H9 (cell line): ENCODE measurements around the gene GPLD1. TPM values are rescaled to one million over a fixed set of nuclear protein-coding genes. Genes with fewer than 3 reads are reported as not detected.

Source experiments
- DNase-seq: peaks from one replicate; pipeline ENCODE4 v3.0.0-alpha.2; 2017
- H2AFZ ChIP-seq: one replicate; pipeline ENCODE4 v1.6.1; 2013; ENCODE audit warnings: mild to moderate bottlenecking, low read length, control low read depth, moderate library complexity
- H2AK5ac ChIP-seq: 2 replicates; pipeline ENCODE4 v1.6.1; 2013; ENCODE audit warnings: low read length, control low read depth, mixed read lengths; ENCODE audit not compliant: insufficient read length
- H2BK120ac ChIP-seq: one replicate; pipeline ENCODE4 v1.6.1; 2013; ENCODE audit warnings: low read depth, mild to moderate bottlenecking, low read length, control low read depth, inconsistent platforms; ENCODE audit not compliant: poor library complexity, severe bottlenecking
- H2BK12ac ChIP-seq: 2 replicates; pipeline ENCODE4 v1.6.1; 2013; ENCODE audit warnings: low read length, control low read depth, mixed read lengths, low read depth; ENCODE audit not compliant: insufficient read length
- H2BK15ac ChIP-seq: 2 replicates; pipeline ENCODE4 v1.6.1; 2013; ENCODE audit warnings: low read depth, low read length, control low read depth
- H2BK20ac ChIP-seq: one replicate; pipeline ENCODE4 v1.6.1; 2013; ENCODE audit warnings: low read depth, mild to moderate bottlenecking, low read length, control low read depth, inconsistent platforms; ENCODE audit not compliant: poor library complexity, severe bottlenecking
- H2BK5ac ChIP-seq: 2 replicates; pipeline ENCODE4 v1.6.1; 2013; ENCODE audit warnings: low read length, control low read depth, mixed read lengths; ENCODE audit not compliant: insufficient read length
- H3K14ac ChIP-seq: 2 replicates; pipeline ENCODE4 v1.6.1; 2013; ENCODE audit warnings: low read length, control low read depth; ENCODE audit not compliant: insufficient read depth
- H3K18ac ChIP-seq: 2 replicates; pipeline ENCODE4 v1.6.1; 2013; ENCODE audit warnings: low read depth, mild to moderate bottlenecking, mixed read lengths, low read length, control low read depth; ENCODE audit not compliant: insufficient read length
- H3K23ac ChIP-seq: 2 replicates; pipeline ENCODE4 v1.6.1; 2013; ENCODE audit warnings: low read length, control low read depth, mixed read lengths, low read depth; ENCODE audit not compliant: insufficient read length
- H3K23me2 ChIP-seq: 2 replicates; pipeline ENCODE4 v1.6.1; 2013; ENCODE audit warnings: low read depth, mild to moderate bottlenecking, mixed read lengths, low read length, control low read depth; ENCODE audit not compliant: insufficient read length, poor library complexity, severe bottlenecking
- H3K27ac ChIP-seq: 2 replicates; pipeline ENCODE4 v1.5.1; 2013; ENCODE audit warnings: low read length, control low read depth, mixed read lengths, low read depth; ENCODE audit not compliant: insufficient read length
- H3K27me3 ChIP-seq: 2 replicates; pipeline ENCODE4 v1.6.1; 2013; ENCODE audit warnings: low read length, control low read depth, inconsistent platforms; ENCODE audit not compliant: insufficient read depth
- H3K4ac ChIP-seq: 2 replicates; pipeline ENCODE4 v1.6.1; 2013; ENCODE audit warnings: low read depth, mild to moderate bottlenecking, control low read depth, inconsistent platforms, low read length, moderate library complexity
- H3K4me1 ChIP-seq: 2 replicates; pipeline ENCODE4 v1.6.1; 2013; ENCODE audit warnings: low read length, control low read depth, inconsistent platforms; ENCODE audit not compliant: insufficient read depth
- H3K4me2 ChIP-seq: 2 replicates; pipeline ENCODE4 v1.6.1; 2013; ENCODE audit warnings: low read length, control low read depth, mixed read lengths; ENCODE audit not compliant: insufficient read length, insufficient read depth
- H3K56ac ChIP-seq: 2 replicates; pipeline ENCODE4 v1.6.1; 2013; ENCODE audit warnings: low read depth, mild to moderate bottlenecking, mixed read lengths, low read length, control low read depth; ENCODE audit not compliant: insufficient read length
- H3K79me1 ChIP-seq: 2 replicates; pipeline ENCODE4 v1.6.1; 2013; ENCODE audit warnings: low read depth, mild to moderate bottlenecking, moderate library complexity, low read length, control low read depth, inconsistent platforms; ENCODE audit not compliant: insufficient read depth, poor library complexity, severe bottlenecking
- H3K79me2 ChIP-seq: 2 replicates; pipeline ENCODE4 v1.6.1; 2013; ENCODE audit warnings: low read length, control low read depth, inconsistent platforms; ENCODE audit not compliant: insufficient read depth
- H3K9ac ChIP-seq: 2 replicates; pipeline ENCODE4 v1.6.1; 2013; ENCODE audit warnings: low read length, control low read depth, mixed read lengths; ENCODE audit not compliant: insufficient read length; ENCODE audit errors: extremely low read depth
- H3K9me3 ChIP-seq: one replicate; pipeline ENCODE4 v1.6.1; 2013; ENCODE audit warnings: low read depth, low read length, inconsistent platforms; ENCODE audit not compliant: control insufficient read depth
- H3T11ph ChIP-seq: one replicate; pipeline ENCODE4 v1.6.1; 2013; ENCODE audit warnings: mild to moderate bottlenecking, low read length, control low read depth, inconsistent platforms
- H4K20me1 ChIP-seq: one replicate; pipeline ENCODE4 v1.6.1; 2013; ENCODE audit not compliant: control insufficient read depth, insufficient read length, insufficient read depth
- H4K5ac ChIP-seq: 2 replicates; pipeline ENCODE4 v1.6.1; 2013; ENCODE audit warnings: low read depth, mild to moderate bottlenecking, mixed read lengths, low read length, control low read depth; ENCODE audit not compliant: insufficient read length
- H4K8ac ChIP-seq: replicated peaks from 2 replicates; pipeline ENCODE4 v1.6.1; 2013; ENCODE audit warnings: low read length, control low read depth, mixed read lengths, low read depth; ENCODE audit not compliant: insufficient read length
- H4K91ac ChIP-seq: 2 replicates; pipeline ENCODE4 v1.6.1; 2013; ENCODE audit warnings: low read depth, mild to moderate bottlenecking, moderate library complexity, mixed read lengths, low read length, control low read depth; ENCODE audit not compliant: insufficient read length
- H3K27ac Mint-ChIP-seq, 3 experiments: 2 replicates in 2 of 3; 3 replicates in 1 of 3; pipeline ENCODE4 v1.8.0; 2020 to 2021; ENCODE audit warnings: mixed read lengths in 3 of 3, mild to moderate bottlenecking in 1 of 3, moderate library complexity in 1 of 3
- H3K27me3 Mint-ChIP-seq: 2 replicates; pipeline ENCODE4 v1.8.0; 2021; ENCODE audit warnings: low read depth, mild to moderate bottlenecking, moderate library complexity, mixed read lengths
- H3K36me3 Mint-ChIP-seq, 3 experiments: 2 replicates in 2 of 3; 3 replicates in 1 of 3; pipeline ENCODE4 v1.8.0; 2020 to 2021; ENCODE audit warnings: low read depth in 3 of 3, mixed read lengths in 3 of 3; ENCODE audit not compliant: insufficient read depth in 1 of 3
- H3K4me1 Mint-ChIP-seq, 2 experiments: 2 replicates each; pipeline ENCODE4 v1.8.0; 2020; ENCODE audit warnings: mixed read lengths in 2 of 2
- H3K4me3 Mint-ChIP-seq, 2 experiments: 2 replicates in 1 of 2; 3 replicates in 1 of 2; pipeline ENCODE4 v1.8.0; 2020 to 2021; ENCODE audit warnings: mild to moderate bottlenecking in 2 of 2, mixed read lengths in 2 of 2, moderate library complexity in 1 of 2
- H3K9me3 Mint-ChIP-seq, 2 experiments: 2 replicates in 1 of 2; 3 replicates in 1 of 2; pipeline ENCODE4 v1.8.0; 2020; ENCODE audit warnings: mild to moderate bottlenecking in 2 of 2, mixed read lengths in 2 of 2, moderate library complexity in 1 of 2
- WGBS: extraction: QIAGEN DNeasy Blood & Tissue Kit; methylation state at CpG from one replicate; pipeline ENCODE4 v1.1.7; 2013; ENCODE audit warnings: missing lambda C conversion rate, low lambda C conversion rate, mixed read lengths; ENCODE audit not compliant: insufficient read length; ENCODE audit errors: extremely low coverage; 5-methylcytosine and 5-hydroxymethylcytosine counted together
- total RNA-seq: library from RNA; stranded (reverse); gene quantifications from 2 replicates; pipeline ENCODE4 v1.2.1, GENCODE V29; 2021
- TF ChIP-seq, protein P1 (sequence below): fragments of 200-600 bp; sonication (generic); conservative IDR thresholded peaks from 3 replicates; pipeline ENCODE4 v1.8.0; 2021; ENCODE audit warnings: antibody characterized with exemption, mild to moderate bottlenecking

Gene GPLD1
- total RNA-seq, 1 experiment from 2014 or later, result 8.0 TPM

DNA sequence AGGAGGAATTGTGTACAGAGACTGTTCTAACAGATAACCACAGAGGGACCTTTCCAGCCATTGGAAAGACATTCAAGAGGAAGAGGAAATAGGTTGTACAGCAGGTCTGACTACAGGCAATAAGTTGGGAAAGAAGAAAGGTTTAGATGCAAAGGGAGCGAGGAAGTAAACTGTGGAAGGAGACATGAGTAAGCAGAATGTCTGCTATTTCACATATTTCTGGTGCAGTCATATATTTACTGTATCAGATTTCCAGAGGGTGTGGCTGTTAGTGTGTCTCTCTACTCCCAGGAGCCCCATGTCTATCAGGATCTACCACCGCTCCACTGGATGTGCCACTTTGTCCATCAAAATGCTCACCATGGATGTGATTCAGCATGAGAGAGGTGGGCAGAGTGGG lies 60.8 kb downstream of the GPLD1 start:
- Histone ChIP-seq H3K4ac (no peak overlapping the region), H3K4me1 (no peaks in the 10 kb centered on the region), H3K23ac (no peak overlapping the region), H2BK15ac (no peak overlapping the region), H4K5ac (no peak overlapping the region), H3K18ac (no peak overlapping the region), H3T11ph (no peak overlapping the region), H4K20me1 (peaks cover 2% of the 10 kb centered on the region), H2AK5ac (no peak overlapping the region), H3K27me3 (no peaks in the 10 kb centered on the region), H2BK12ac (no peak overlapping the region), H3K79me1 (no peaks in the 10 kb centered on the region), H3K9ac (no peak overlapping the region), H2AFZ (no peak overlapping the region), H2BK20ac (no peak overlapping the region), H4K8ac (no peak overlapping the region), H2BK120ac (no peak overlapping the region), H2BK5ac (no peak overlapping the region), H3K9me3 (no peaks in the 10 kb centered on the region), H3K23me2 (no peaks in the 10 kb centered on the region), H4K91ac (no peak overlapping the region), H3K14ac (no peak overlapping the region), H3K4me2 (no peak overlapping the region), H3K27ac (no peak overlapping the region), H3K56ac (no peak overlapping the region), H3K79me2 (no peaks in the 10 kb centered on the region)
- Mint-ChIP-seq H3K27ac (no peak overlapping the region), H3K36me3 (peaks cover 3 to 31% (median 23%) of the 10 kb centered on the region in 3 experiments; a peak in 6 of 7 replicates), H3K4me1 (no peaks in the 10 kb centered on the region), H3K4me3 (no peak overlapping the region), H3K9me3 (peaks cover 0 to 3% of the 10 kb centered on the region in 2 experiments; a peak in 1 of 5 replicates), H3K27me3 (no peaks in the 10 kb centered on the region)
- no peak for DNase-seq
- TF ChIP-seq, protein P1, sequence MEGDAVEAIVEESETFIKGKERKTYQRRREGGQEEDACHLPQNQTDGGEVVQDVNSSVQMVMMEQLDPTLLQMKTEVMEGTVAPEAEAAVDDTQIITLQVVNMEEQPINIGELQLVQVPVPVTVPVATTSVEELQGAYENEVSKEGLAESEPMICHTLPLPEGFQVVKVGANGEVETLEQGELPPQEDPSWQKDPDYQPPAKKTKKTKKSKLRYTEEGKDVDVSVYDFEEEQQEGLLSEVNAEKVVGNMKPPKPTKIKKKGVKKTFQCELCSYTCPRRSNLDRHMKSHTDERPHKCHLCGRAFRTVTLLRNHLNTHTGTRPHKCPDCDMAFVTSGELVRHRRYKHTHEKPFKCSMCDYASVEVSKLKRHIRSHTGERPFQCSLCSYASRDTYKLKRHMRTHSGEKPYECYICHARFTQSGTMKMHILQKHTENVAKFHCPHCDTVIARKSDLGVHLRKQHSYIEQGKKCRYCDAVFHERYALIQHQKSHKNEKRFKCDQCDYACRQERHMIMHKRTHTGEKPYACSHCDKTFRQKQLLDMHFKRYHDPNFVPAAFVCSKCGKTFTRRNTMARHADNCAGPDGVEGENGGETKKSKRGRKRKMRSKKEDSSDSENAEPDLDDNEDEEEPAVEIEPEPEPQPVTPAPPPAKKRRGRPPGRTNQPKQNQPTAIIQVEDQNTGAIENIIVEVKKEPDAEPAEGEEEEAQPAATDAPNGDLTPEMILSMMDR, result no peak
- no CpG with 5 or more reads among the region's 2 CpGs for WGBS
